H1 (cell line): ENCODE measurements around the gene ASH1L.

ENCODE experiments used
- CTCF ChIP-seq, 3 experiments: IDR thresholded peaks; 1 replicate in 2 of 3; 2 replicates in 1 of 3; pipeline versions ENCODE4 v1.5.1 to v1.6.1; 2011; ENCODE audit warnings: low read length in 3 of 3, mild to moderate bottlenecking in 3 of 3, inconsistent platforms in 2 of 3, low read depth in 1 of 3, moderate library complexity in 1 of 3; ENCODE audit not compliant: insufficient read depth in 1 of 3; ENCODE audit errors: control extremely low read depth in 1 of 3
- EZH2 ChIP-seq: fragments of 200-600 bp; sonication (generic); IDR thresholded peaks from 2 replicates; pipeline ENCODE4 v1.7.1; 2012; ENCODE audit warnings: low read depth, mild to moderate bottlenecking, moderate library complexity, low read length, inconsistent platforms; ENCODE audit not compliant: severe bottlenecking
- HDAC6 ChIP-seq: IDR thresholded peaks from one replicate; pipeline ENCODE4 v1.7.1; 2012; ENCODE audit warnings: low read depth, mild to moderate bottlenecking, inconsistent platforms, low read length, moderate library complexity
- JUN ChIP-seq: IDR thresholded peaks from 2 replicates; pipeline ENCODE4 v1.6.1; 2011; ENCODE audit warnings: low read depth, mild to moderate bottlenecking, improper control_type of control experiment, low read length
- JUND ChIP-seq: IDR thresholded peaks from 2 replicates; pipeline ENCODE4 v1.6.1; 2011; ENCODE audit warnings: mild to moderate bottlenecking, improper control_type of control experiment, low read length
- POLR2A ChIP-seq, 2 experiments: IDR thresholded peaks; 1 replicate in 1 of 2; 2 replicates in 1 of 2; pipeline ENCODE4 v1.6.1; 2011; ENCODE audit warnings: low read depth in 2 of 2, low read length in 2 of 2, mild to moderate bottlenecking in 2 of 2; ENCODE audit errors: control extremely low read depth in 1 of 2
- SRF ChIP-seq: IDR thresholded peaks from 2 replicates; pipeline ENCODE4 v1.6.1; 2011; ENCODE audit warnings: mild to moderate bottlenecking, low read depth, low read length, moderate library complexity
- TAF1 ChIP-seq: IDR thresholded peaks from 2 replicates; pipeline ENCODE4 v1.6.1; 2011; ENCODE audit warnings: mild to moderate bottlenecking, low read depth, low read length

GRCh38 chr1:155479205-155479604 lies 83.4 kb downstream of the ASH1L start:
- TF ChIP-seq TAF1 = no peak
- no peak for TF ChIP-seq CTCF (IDR thresholded peaks at IDR 0.05; ENCODE audit: control extremely low read depth in 1 of 3, insufficient read depth in 1 of 3, low read depth in 1 of 3, low read length in 3 of 3)
- no peak for TF ChIP-seq POLR2A (IDR thresholded peaks at IDR 0.05; ENCODE audit: control extremely low read depth in 1 of 2, low read depth in 2 of 2, low read length in 2 of 2)
- TF ChIP-seq HDAC6 = no peak
- no peak for TF ChIP-seq JUND
- no peak for TF ChIP-seq SRF
- TF ChIP-seq EZH2 = no peak
- TF ChIP-seq JUN = no peak
